PC-3 (cell line): ENCODE results near the gene POLD2. TPM values are rescaled to one million over a fixed set of nuclear protein-coding genes. Genes with fewer than 3 reads are reported as not detected.

Experiments
- ATAC-seq: fragments of 200-7000 bp; cut with Tn5 transposase; 2 replicates; pipeline ENCODE4 v1.9.1; 2020; ENCODE audit warnings: mild to moderate bottlenecking, moderate library complexity
- BruUV-seq: library from RNA; stranded (reverse); fragments of 400-500 nt; replicated peaks from 2 replicates; lab custom pipeline; 2021; lab: Mats Ljungman, UMichigan
- CTCF ChIA-PET: fragments of 300-600 bp; sonication (Branson Sonifier 250); formaldehyde crosslinking; loops from one replicate; lab custom pipeline; 2022; ENCODE audit warnings: antibody characterized with exemption; lab: Charles Lee
- POLR2A ChIA-PET: fragments of 300-600 bp; sonication (Branson Sonifier 250); formaldehyde crosslinking; loops from one replicate; lab custom pipeline; 2022; ENCODE audit warnings: antibody characterized with exemption; ENCODE audit not compliant: unreplicated experiment; lab: Charles Lee
- DNase-seq: peaks from one replicate; pipeline ENCODE4 v3.0.0-alpha.2; 2015
- H2AFZ ChIP-seq: fragments of 300-600 bp; sonication (generic); 2 replicates; pipeline ENCODE4 v1.6.0; 2016; ENCODE audit warnings: antibody characterized with exemption, low read length
- H3F3A ChIP-seq: fragments of 300-600 bp; sonication (generic); one replicate; pipeline ENCODE4 v1.6.0; 2017; ENCODE audit warnings: antibody characterized with exemption, low read length, control low read depth, mild to moderate bottlenecking; ENCODE audit not compliant: unreplicated experiment
- H3K27ac ChIP-seq: fragments of 300-600 bp; sonication (generic); 2 replicates; pipeline ENCODE4 v1.5.1; 2016; ENCODE audit warnings: mild to moderate bottlenecking, low read length
- H3K27me3 ChIP-seq: fragments of 300-600 bp; sonication (generic); 2 replicates; pipeline ENCODE4 v1.6.1; 2016; ENCODE audit warnings: low read length, mixed read lengths
- H3K36me3 ChIP-seq: fragments of 300-600 bp; sonication (generic); 2 replicates; pipeline ENCODE4 v1.6.1; 2016; ENCODE audit warnings: low read depth, mixed run types, low read length, mixed read lengths
- H3K4me1 ChIP-seq: fragments of 300-600 bp; sonication (generic); 2 replicates; pipeline ENCODE4 v1.5.1; 2016; ENCODE audit warnings: low read length; ENCODE audit not compliant: insufficient read depth
- H3K4me2 ChIP-seq: fragments of 300-600 bp; sonication (generic); 2 replicates; pipeline ENCODE4 v1.6.0; 2016; ENCODE audit warnings: low read length
- H3K4me3 ChIP-seq: fragments of 300-600 bp; sonication (generic); 2 replicates; pipeline ENCODE4 v1.5.1; 2016; ENCODE audit warnings: mild to moderate bottlenecking, low read length, mixed read lengths
- H3K79me2 ChIP-seq: fragments of 300-600 bp; sonication (generic); 2 replicates; pipeline ENCODE4 v1.6.1; 2017; ENCODE audit warnings: low read length, mixed read lengths
- H3K9ac ChIP-seq: fragments of 300-600 bp; sonication (generic); 2 replicates; pipeline ENCODE4 v1.6.0; 2016; ENCODE audit warnings: mild to moderate bottlenecking, low read length
- H3K9me2 ChIP-seq: fragments of 300-600 bp; sonication (generic); replicated peaks from 2 replicates; pipeline ENCODE4 v1.6.1; 2016; ENCODE audit warnings: mixed run types, low read length, mixed read lengths
- H3K9me3 ChIP-seq: fragments of 300-600 bp; sonication (generic); 2 replicates; pipeline ENCODE4 v1.6.1; 2016; ENCODE audit warnings: low read length, mixed read lengths
- H4K20me1 ChIP-seq: fragments of 300-600 bp; sonication (generic); 2 replicates; pipeline ENCODE4 v1.6.1; 2016; ENCODE audit warnings: low read length, mixed read lengths
- CTCF ChIP-seq: fragments of 300-600 bp; sonication (generic); conservative IDR thresholded peaks from 2 replicates; pipeline ENCODE4 v1.5.1; 2017; ENCODE audit warnings: antibody characterized with exemption, low read depth, mild to moderate bottlenecking, low read length
- EZH2 ChIP-seq: fragments of 300-600 bp; sonication (generic); IDR thresholded peaks from one replicate; pipeline ENCODE4 v1.6.1; 2017; ENCODE audit warnings: antibody characterized with exemption, mild to moderate bottlenecking, low read length; ENCODE audit not compliant: unreplicated experiment
- EZH2phosphoT487 ChIP-seq: fragments of 300-600 bp; sonication (generic); IDR thresholded peaks from 2 replicates; pipeline ENCODE4 v1.6.1; 2018; ENCODE audit warnings: mild to moderate bottlenecking, antibody characterized with exemption, low read length, borderline replicate concordance
- intact Hi-C: fragments of 100-400 bp; cut with micrococcal nuclease; formaldehyde crosslinking; loops from 2 replicates; pipeline ENCODE4 v1.9.0; 2023
- total RNA-seq: library from RNA; depleted of rRNA; stranded (reverse); fragments of >200 nt; gene quantifications from 2 replicates; pipeline ENCODE4 v1.2.3, GENCODE V29; 2014

POLD2 gene
- total RNA-seq, 1 experiment from 2014 or later: 224 TPM

DNA sequence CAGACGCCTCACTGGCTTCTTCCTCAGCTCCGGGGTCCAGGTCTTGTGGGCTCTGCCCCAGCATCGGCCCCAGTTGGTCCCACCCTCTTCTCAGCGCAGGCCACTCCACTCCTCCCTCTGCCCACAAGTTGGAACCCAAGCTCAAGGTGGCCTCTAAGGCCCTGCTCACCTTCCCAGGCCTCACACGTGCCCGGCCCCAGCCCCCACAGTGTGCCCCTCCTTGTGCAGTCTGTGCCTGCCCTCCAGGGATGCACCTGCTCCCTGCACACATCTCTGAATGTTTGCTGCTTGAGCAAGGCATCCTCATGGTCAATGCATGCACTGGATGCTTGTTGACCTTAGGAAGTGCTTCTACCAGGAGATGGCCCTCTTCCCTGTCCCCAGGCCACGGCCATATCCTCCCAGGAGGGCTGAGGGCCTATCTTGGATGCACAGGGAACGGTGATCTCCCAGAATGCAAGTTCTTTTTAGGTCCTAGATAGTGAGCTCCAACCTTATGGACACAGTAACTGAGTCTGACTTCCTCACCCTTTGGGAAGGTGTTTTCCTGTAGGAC is 26.9 kb downstream of the POLD2 start:
- no peaks in the 10 kb centered on the region for H3K79me2 ChIP-seq
- H3K9me3 ChIP-seq: no peaks in the 10 kb centered on the region
- TF ChIP-seq EZH2: no peak
- TF ChIP-seq CTCF: no peak
- H3K36me3 ChIP-seq: no peaks in the 10 kb centered on the region
- no peaks in the 10 kb centered on the region for H3K9me2 ChIP-seq
- no peaks in the 10 kb centered on the region for H3K4me1 ChIP-seq
- H3K4me2 ChIP-seq: no peak overlapping the region
- no peak overlapping the region for H3K4me3 ChIP-seq
- H3K9ac ChIP-seq: no peak overlapping the region
- intact Hi-C loops: no loop called here
- CTCF ChIA-PET: interaction anchor here (0.5 kb wide), 1 partner anchor 28 kb away, joined by 6 read pairs; no protein-coding TSS in a partner anchor
- no peaks in the 10 kb centered on the region for H4K20me1 ChIP-seq
- DNase-seq (no peak), ATAC-seq (no peak)
- H2AFZ ChIP-seq: no peak overlapping the region
- no peaks in the 10 kb centered on the region for H3F3A ChIP-seq
- no peaks in the 10 kb centered on the region for H3K27me3 ChIP-seq
- POLR2A ChIA-PET: no interaction called here
- no TSS peak for BruUV-seq
- no peak overlapping the region for H3K27ac ChIP-seq

DNA sequence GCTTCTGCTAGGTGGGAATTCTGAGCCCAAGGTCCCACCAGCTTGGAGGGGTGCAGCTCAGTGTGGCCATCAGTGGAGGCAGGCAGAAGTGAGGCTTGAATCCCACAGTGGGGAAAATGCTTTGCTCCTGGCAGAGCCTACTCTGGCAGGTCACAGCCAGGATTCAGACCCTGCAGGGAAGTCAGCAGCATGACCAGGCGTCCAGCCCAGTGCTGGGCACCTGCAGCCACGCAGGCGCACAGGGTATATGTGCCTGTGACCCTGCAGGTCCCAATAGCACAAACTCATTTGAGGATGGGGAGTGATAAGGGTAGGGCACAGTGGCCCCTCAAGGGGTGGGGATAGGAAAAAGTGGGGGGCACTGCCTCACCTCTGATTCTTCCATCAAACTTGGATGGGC is 27.6 kb downstream of the POLD2 start:
- Histone ChIP-seq H3K27ac (no peak overlapping the region), H3K9ac (no peak overlapping the region), H3K9me3 (no peaks in the 10 kb centered on the region), H3F3A (no peaks in the 10 kb centered on the region), H3K36me3 (no peaks in the 10 kb centered on the region), H3K4me1 (no peaks in the 10 kb centered on the region), H3K9me2 (no peaks in the 10 kb centered on the region), H4K20me1 (no peaks in the 10 kb centered on the region), H3K4me2 (no peak overlapping the region), H3K27me3 (no peaks in the 10 kb centered on the region), H2AFZ (no peak overlapping the region), H3K79me2 (no peaks in the 10 kb centered on the region), H3K4me3 (no peak overlapping the region)
- POLR2A ChIA-PET: no interaction called here
- CTCF ChIA-PET: interaction anchor here (0.5 kb wide), 1 partner anchor 29 kb away, joined by 6 read pairs; no protein-coding TSS in a partner anchor
- BruUV-seq: no TSS peak
- ATAC-seq: no peak
- intact Hi-C loops: no loop called here
- DNase-seq: no peak
- TF ChIP-seq EZH2phosphoT487 (no peak), EZH2 (no peak), CTCF (no peak)

DNA sequence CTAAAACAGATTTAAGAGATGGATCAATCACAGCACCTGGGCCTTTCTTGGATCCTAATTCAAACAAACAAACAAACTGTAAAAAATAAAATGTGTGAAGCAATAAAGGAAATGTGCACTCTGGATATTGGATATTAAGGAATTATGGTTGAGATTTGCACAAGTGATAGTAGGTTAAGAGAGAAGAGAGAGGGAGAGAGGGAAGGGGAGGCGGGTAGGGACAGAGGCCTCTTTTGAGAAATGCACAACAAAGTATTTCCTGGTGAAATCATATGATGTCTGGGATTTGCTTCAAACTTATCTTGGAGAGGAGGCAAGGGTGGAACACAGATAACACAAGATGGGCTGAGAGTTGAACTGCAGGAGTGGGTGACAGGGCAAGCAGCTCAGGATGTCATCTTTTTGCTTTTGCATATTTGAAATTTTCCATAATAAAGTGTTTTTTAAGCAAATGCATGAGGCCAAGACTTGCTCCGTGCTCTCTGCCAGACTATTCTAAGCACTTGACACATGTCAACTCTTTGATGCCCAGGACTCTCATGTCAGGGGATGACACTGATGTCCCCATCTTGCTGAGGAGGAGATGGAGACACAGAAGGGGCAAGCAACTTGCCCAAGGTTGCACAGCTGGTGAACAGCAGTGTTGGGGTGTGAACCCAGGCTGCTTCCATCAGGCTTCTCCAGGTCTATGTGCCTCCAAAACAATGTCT is 28.3 kb downstream of the POLD2 start:
- intact Hi-C loops: no loop called here

More for the DNA sequence above, 28.3 kb downstream of the POLD2 start:
- Histone ChIP-seq H3K36me3 (no peaks in the 10 kb centered on the region), H3K9me3 (no peaks in the 10 kb centered on the region), H4K20me1 (no peaks in the 10 kb centered on the region), H2AFZ (no peak overlapping the region), H3K27ac (no peak overlapping the region), H3K79me2 (no peaks in the 10 kb centered on the region), H3K4me3 (no peak overlapping the region), H3F3A (no peaks in the 10 kb centered on the region), H3K4me1 (no peaks in the 10 kb centered on the region), H3K27me3 (no peaks in the 10 kb centered on the region), H3K4me2 (no peak overlapping the region), H3K9ac (no peak overlapping the region), H3K9me2 (no peaks in the 10 kb centered on the region)
- CTCF ChIA-PET: no interaction called here
- no TSS peak for BruUV-seq
- no peak for DNase-seq
- no peak for ATAC-seq
- POLR2A ChIA-PET: no interaction called here
- no peak for TF ChIP-seq CTCF
- no peak for TF ChIP-seq EZH2phosphoT487
- TF ChIP-seq EZH2: no peak
